ENCODE results near the gene BMP6.

- TF ChIP-seq CTCF (conservative IDR thresholded peaks at IDR 0.05): no peak; the same call in 1 of the 2 replicates
- no peak for TF ChIP-seq ZFX (IDR thresholded peaks at IDR 0.05)
Measured at GRCh38 chr6:7813704-7814103, 87.8 kb downstream of the BMP6 start.

Data from C4-2B (cell line).